Measurements from ENCODE around the gene MICALL2. TPM values are rescaled to one million over a fixed set of nuclear protein-coding genes. Genes with fewer than 3 reads are reported as not detected.

Gene MICALL2
- total RNA-seq (10 to 100 TPM in 4 of 6 donors, 1 to 10 TPM in 2; 8.3 to 24.2 (median 11.3) TPM), polyA plus RNA-seq (10 to 100 TPM; 85.6 to 93.6 TPM)

- ATAC-seq (peak; percentile 15 to 50 (median 38)), DNase-seq (peak; percentile 78 to 94 (median 90)), FAIRE-seq (no peak)
- 1% methylated on average over 49 to 69 of the region's 69 CpGs for WGBS, 2 donors
- peak within 1 kb of the TSS; percentile 50 to 78 (median 67) for H3K27ac ChIP-seq
- no peaks in the 10 kb centered on the region for H3K27me3 ChIP-seq
- no peaks in the 10 kb centered on the region for H3K36me3 ChIP-seq
- peaks cover 10 to 36% (median 21%) of the 10 kb centered on the region in 3 donors for H3K4me1 ChIP-seq
- no peak for TF ChIP-seq CTCF (IDR thresholded peaks at IDR 0.05)
- peak within 1 kb of the TSS; percentile 49 to 78 (median 75) for H3K4me3 ChIP-seq
- intact Hi-C loops (cut with DNase I): no loop called here
- no peaks in the 10 kb centered on the region for H3K9me3 ChIP-seq
Observed at GRCh38 chr7:1458683-1459511, at the start of gene MICALL2. Gene MICALL2 (minus strand): TSS chr7:1459470. CDS start chr7:1459326, 144 bp downstream.

DNA sequence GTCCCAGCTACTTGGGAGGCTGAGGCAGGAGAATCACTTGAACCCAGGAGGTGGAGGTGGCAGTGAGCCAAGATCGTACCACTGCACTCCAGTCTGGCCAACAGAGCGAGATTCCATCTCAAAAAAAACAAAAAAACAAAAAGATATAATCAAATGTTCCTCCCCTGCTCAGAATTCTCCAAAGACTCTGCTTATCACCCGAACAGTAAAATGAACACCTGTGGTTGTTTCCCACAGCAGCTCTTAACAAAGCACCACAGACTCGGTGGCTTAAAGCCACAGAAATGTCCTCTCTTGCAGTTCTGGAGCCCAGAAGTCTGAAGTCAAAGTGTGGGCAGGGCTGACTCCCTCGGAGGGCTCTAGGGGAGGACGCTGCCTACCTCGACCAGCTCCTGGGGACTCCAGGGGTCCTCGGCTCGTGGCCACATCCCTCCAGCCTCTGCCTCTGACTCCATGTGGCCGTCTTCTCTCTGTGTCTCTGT, 49.0 kb upstream of the MICALL2 start:
- ATAC-seq (peak; percentile 18 to 49 (median 31)), FAIRE-seq (no peak), DNase-seq (peak in 5 of 6 donors; percentile 54 to 75 (median 60))
- H3K27me3 ChIP-seq: no peaks in the 10 kb centered on the region
- TF ChIP-seq CTCF (IDR thresholded peaks at IDR 0.05): no peak
- intact Hi-C loops (cut with DNase I): loop anchor here in 1 of 3 donors (10.0 kb wide), 1 partner anchor 64 kb away; no protein-coding TSS in a partner anchor
- 28 to 31% methylated on average over 10 of the region's 10 CpGs for WGBS, 2 donors
- no peaks in the 10 kb centered on the region for H3K9me3 ChIP-seq
- H3K36me3 ChIP-seq: no peaks in the 10 kb centered on the region
- H3K4me1 ChIP-seq: peaks cover 4 to 10% (median 7%) of the 10 kb centered on the region in 3 donors
- peak overlapping the region; percentile 64 to 82 (median 72) for H3K27ac ChIP-seq
- peak overlapping the region in 1 of 4 donors; percentile 20 for H3K4me3 ChIP-seq

- intact Hi-C loops (cut with DNase I): loop anchor here in 1 of 3 donors (10.0 kb wide), 1 partner anchor 61 kb away; no protein-coding TSS in a partner anchor
- peak overlapping the region in 2 of 4 donors; percentile 15 to 41 for H3K27ac ChIP-seq
Observed at GRCh38 chr7:1505731-1506550, 46.7 kb upstream of the MICALL2 start.

More at GRCh38 chr7:1505731-1506550, 46.7 kb upstream of the MICALL2 start:
- no peak for TF ChIP-seq CTCF (IDR thresholded peaks at IDR 0.05)
- Histone ChIP-seq H3K4me1 (peaks cover 4 to 17% (median 12%) of the 10 kb centered on the region in 3 donors), H3K9me3 (no peaks in the 10 kb centered on the region), H3K4me3 (no peak overlapping the region), H3K36me3 (no peaks in the 10 kb centered on the region), H3K27me3 (no peaks in the 10 kb centered on the region)
- FAIRE-seq: no peak
- WGBS, 2 donors: 72 to 74% methylated on average over 35 of the region's 35 CpGs
- no peak for ATAC-seq
- peak in 5 of 6 donors; percentile 58 to 90 (median 69) for DNase-seq
